Embryonic facial prominence (tissue), 1 donor: ENCODE results near the gene USP47.
"Not testable (repeated sequence)": the region's sequence is repeated elsewhere in the genome, so short reads cannot be mapped to it uniquely, and the experiment has no call there.

Experiments
- DNase-seq: peaks from one replicate; pipeline ENCODE4 v3.0.0-alpha.2; 2016; ENCODE audit errors: extremely low spot score

Gene USP47

DNA sequence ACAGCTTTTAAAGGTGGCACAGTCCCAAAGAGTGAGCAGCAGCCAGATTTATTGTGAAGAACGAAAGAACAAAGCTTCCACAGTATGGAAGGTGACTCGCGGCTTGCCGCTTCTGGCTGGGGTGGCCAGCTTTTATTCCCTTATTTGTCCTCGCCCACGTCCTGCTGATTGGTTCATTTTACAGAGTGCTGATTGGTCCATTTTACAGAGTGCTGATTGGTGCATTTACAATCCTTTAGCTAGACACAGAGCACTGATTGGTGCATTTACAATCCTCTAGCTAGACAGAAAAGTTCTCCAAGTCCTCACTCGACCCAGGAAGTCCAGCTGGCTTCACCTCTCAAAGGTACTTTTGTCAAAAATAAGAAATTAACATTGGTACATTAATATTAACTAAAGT lies 10.4 kb upstream of the USP47 start:
- not testable (repeated sequence) for DNase-seq

DNA sequence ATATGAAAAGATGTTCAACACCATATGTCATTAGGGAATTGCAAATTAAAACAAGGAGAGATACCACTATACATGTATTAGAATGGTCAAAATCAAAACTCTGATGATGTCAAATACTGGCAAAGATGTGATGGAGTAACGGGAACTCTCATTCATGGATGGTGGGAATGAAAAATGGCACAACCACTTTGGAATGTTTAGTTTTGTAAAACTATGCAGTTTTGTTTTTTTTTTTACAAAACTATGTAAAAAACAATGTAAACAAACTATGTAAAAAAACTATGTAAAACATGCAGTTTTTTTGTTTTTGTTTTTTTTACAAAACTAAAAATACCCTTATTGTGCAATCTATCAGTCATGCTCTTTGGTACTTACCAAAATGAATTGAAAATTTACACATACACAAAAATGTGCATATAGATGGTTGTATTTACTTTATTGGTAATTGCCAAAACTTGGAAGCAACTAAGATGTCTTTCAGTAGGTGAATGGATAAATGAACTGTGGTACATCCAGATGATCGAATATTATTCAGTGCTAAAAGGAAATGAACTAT lies 5.0 kb upstream of the USP47 start:
- DNase-seq, result no peak

DNA sequence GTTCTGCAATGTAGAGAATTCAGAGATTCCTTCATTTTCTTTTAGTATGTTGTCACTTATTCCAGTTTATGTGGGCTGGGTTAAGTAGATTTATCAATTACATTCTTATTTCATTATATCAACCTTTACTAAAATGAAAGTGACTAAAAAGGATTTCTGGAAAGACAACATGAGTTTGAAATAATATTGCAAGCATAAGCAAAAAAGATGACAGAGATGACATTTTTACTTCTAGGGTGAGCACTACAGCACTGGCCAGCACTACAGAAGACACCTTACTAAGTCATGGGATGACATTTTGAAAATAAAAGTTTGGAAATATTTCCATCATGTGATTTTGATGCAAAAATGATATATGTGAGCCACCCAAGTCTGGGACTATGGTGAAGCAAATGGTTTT lies 2.1 kb upstream of the USP47 start:
- no peak for DNase-seq

DNA sequence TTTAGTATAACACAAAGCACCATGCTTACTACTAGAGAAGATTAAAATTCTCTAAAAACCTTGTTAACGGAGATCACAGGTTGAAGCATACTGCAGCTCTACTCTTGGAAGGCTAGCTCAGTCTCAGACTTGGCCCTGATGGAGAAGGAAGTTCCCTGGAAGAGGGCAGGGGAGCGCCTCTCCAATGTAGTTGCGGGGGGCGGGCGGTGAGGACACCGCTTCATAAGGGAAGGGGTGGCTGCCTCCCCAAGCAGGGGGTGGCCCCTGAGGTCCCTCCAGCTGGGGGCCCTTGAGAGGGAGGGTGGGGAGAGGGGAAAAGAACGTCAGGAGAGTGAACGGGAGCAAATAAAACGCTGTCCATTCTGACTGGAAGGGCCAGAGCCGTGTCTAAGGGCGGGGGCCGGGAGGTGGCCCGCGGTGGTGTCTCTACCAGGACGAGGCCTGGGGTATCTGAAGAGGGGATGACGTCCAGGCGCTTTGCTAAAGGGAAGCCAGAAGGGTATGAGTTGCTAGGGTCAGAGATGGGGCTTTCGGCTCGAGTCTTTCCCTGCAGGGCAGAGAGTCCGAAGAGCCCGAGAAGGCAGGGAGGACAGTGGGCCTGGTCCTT lies 553 bp upstream of the USP47 start:
- no peak for DNase-seq

DNA sequence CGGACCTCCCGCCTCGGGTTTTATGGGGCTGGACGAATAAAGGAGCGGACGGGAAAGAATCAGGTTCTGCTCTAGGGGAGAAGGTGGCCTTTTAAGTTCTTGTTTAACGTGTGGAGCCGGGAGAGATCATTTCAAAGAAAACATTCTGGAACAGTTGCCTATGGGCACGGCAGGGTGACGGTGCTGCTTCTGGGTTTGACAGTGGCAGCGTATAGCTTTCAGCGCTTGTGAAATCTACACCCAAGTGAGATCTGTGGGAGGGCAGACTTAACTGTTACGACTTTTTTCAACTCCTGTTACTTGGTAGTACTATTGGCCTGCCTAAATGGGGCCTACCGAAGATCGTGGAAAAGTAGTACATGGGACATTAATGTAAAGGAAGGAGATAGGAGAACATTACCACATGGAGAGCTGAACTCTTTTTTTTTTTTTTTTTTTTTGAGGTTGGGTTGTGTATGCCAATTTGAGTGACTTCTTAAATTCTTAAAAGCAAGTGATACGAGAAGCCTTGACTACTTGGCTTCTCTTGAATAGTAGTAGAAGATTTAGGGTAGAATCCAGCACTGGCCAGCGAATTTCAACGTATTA lies 743 bp downstream of the USP47 start:
- peak; percentile 76 for DNase-seq

DNA sequence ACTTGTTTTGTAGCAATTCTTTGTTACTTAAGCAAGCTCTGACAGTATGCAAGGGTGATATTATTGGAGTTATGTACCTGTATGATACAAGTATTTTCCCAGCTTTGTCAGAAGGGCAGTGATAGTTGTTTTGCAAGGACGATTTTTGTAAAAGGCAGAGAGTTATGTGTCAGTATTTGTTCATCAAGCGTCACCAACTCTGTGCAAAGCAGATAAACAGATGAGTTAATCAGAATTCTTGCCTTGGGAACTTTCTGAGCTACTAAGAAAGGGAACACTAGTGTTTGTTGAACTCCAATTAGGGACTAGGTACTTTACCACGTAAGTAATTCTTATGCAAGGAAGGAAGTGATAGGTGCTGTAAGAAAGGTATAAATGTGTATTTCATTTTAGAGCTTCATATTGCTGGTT lies 1.4 kb downstream of the USP47 start:
- DNase-seq, result no peak

DNA sequence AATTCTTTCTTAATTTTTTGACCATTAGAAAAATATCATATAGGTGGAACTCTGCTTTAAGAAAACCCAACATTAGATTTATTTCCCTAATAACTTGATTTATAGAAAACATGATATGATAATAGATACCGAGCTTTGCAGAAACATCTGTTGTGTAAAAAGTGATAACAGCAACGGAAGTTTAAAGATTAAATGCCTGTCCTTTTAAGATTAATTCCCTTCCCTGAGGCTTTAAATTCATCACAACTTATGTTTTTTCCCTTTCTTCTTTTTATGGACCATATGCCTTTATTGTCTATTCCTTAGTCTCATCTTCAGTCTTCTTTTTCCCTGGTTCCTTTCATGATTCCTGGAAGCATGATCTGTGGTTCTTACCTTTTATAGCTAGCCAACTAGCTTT lies 1.9 kb downstream of the USP47 start:
- no peak for DNase-seq

DNA sequence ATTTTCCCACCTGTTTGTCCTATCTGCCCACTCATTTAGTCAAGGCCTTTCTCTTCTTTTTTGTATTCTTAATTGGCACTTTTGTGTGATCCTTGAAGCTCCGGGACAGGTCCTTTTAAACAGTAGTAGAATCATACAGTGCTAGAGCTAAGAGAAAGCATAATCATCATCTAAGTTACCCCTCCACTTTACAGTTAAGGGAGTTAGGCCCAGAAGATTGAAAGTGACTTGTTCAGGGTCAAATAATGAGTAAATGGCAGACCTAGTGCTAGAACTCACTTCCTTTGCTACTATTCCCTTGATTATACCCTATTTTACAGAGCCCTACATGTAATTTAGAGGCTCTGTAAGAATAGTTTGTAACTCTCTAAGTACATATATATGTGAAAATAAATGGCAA lies 2.5 kb downstream of the USP47 start:
- no peak for DNase-seq

DNA sequence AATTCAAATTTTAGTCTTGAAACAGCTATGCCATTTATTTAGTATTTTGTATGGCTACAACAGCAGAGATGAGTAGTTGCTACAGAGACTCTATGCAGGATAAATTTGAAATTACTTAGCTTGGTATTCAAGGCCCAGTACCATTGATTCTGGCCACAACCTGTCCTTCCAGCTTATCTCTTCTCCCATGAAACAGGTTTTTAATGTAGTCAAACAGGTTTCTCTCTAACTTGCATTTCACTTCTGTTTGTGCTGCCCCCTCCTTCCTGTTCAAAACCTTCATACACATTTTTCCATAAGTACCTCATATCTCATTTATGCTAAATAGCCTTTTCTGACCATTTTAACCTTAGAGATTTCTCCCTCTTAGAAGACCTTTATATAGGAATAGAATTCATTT lies 3.3 kb downstream of the USP47 start:
- no peak for DNase-seq

DNA sequence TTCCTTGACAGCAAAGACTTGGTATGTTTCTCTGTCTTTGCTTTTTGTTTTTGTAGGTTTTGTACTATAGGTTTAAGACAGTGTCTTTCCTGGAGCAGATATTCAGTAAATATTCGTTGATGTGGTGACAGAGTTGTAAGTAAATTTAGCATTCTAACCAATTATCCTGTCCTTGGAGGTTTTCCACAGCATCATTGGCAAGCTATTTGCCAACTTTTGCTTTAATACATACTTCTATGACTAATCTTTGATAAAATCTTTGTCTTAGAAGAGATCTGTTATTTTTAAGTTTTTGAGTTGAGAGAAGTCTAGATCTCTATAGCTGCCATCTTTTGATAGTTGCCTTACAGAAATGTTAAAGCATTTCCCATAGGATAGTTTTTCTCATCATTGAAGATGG lies 3.8 kb downstream of the USP47 start:
- no peak for DNase-seq

DNA sequence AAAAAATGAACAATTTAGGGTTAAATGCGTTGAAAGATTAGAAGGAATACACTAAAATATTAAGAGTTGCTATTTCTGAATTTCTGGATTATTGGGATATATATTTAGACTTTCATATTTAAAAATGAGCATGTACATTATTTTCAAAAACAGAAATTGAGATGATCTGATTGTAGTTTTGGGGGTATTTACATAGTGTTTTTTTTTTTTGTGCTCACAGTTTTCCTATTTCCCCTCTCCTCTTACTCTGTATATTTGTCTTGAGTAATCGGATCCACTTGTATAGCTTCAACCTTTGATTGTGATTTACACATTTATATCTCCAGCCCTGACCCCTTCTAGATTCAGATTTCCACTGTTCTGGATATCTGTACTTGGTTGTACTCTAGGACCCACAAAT lies 5.3 kb downstream of the USP47 start:
- DNase-seq, result no peak

DNA sequence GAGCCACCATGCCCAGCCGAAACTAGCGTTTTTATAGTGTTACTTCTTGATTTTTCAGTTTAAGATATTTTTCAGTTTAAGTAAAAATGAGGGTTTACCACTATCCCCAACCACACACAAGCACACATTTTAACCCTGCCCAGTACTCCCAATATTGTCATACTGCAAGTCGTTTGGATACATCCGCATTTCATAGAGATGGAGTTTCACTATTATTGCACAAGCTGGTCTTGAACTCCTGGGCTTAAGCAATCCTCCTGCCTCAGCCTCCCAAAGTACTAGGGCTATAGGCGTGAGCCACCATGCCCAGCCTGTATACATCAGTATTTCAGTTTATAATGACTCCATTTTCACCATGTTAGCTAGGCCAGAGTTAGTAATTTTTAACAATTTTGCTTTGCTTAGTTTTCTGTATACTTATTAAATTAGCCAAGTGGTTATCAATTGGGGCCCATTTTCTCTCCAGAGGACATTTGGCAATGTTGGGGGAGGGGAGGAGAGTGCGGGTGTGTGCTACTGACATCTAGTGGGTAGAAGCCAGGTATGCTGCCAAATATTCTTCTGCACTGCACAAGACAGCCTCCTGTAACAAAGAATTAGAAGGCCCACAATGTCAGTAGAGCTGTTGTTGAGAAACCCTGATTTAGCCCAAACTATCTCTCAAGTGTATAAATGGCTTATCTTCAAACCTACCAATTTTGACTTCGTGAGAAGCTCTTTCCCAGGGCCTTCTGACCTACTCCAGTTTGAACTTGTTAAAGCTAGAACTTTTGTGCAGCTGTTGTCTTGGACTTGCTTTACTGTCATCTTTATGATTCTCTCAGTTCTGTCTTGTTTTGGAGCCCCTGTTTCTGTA lies 7.3 kb downstream of the USP47 start:
- no peak for DNase-seq

DNA sequence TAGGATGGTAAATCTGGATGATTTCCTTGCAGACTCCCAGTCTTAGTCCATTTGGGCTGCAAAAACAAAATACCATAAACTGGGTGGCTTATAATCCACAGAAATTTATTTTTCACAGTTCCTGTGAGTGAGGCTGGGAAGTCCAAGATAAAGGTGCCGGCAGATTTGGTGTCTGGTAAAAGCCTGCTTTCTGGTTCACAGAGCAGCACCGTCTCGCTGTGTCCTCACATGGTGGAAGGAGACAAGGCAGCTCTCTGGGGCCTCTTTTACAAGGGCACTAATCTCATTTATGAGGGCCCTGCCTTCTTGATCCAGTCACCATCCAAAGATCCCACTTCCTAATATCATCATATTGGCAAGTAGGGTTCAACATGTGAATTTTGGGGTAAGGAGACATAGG lies 8.9 kb downstream of the USP47 start:
- no peak for DNase-seq

DNA sequence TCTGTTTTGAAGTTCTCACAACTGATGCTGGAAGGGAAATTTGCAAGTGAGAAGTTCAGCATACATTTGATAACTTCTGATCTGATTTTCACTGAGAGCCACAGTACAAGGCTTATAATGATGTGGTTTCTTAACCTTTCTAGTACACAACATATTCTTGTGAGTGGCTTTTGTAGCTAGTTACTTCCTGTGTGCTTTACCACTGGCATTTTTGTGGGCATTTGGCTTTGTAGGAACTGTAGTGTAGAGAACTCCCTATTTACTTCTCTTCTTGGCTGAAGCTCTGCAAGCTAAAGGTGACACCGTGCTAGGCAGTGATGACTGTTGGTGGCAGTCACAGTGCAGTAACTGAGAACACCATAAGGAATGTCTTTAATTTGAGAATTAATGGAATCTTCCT lies 14.9 kb downstream of the USP47 start:
- no peak for DNase-seq

DNA sequence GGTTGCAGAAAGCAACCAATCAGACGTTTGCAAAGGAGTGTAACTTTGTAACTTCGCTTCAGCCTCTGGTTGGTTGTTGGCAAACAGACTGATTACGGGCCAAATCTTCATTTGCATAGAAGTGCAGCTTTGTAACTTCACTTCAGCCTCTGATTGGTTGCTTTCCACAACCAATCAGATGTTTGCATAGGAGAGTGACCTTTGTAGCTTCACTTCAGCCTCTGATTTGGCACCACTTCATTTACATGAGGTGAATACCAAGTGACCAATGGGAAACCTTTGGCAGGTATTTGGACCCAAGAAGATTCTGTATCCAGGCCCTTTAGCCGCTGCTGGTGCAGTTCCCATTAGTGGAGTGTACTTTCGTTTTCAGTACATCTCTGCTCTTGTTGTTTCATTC lies 16.0 kb downstream of the USP47 start:
- no peak for DNase-seq

DNA sequence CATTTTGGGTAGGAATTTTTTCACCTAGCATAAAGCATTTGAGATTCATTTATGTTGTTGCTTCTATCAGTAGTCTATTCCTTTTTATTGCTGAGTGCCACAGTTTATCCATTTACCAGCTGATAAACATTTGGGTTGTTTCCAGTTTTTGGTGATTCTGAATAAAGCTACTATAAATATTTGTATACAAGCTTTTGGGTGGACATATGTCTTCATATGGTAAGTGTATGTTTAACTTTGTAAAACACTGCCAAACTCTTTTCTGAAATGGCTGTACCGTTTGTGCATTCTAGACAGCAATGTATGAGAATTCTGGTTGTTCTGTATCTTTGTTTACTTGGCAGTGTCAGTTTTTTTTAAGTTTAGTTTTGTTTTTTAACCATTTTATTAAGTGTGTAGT lies 16.9 kb downstream of the USP47 start:
- no peak for DNase-seq

DNA sequence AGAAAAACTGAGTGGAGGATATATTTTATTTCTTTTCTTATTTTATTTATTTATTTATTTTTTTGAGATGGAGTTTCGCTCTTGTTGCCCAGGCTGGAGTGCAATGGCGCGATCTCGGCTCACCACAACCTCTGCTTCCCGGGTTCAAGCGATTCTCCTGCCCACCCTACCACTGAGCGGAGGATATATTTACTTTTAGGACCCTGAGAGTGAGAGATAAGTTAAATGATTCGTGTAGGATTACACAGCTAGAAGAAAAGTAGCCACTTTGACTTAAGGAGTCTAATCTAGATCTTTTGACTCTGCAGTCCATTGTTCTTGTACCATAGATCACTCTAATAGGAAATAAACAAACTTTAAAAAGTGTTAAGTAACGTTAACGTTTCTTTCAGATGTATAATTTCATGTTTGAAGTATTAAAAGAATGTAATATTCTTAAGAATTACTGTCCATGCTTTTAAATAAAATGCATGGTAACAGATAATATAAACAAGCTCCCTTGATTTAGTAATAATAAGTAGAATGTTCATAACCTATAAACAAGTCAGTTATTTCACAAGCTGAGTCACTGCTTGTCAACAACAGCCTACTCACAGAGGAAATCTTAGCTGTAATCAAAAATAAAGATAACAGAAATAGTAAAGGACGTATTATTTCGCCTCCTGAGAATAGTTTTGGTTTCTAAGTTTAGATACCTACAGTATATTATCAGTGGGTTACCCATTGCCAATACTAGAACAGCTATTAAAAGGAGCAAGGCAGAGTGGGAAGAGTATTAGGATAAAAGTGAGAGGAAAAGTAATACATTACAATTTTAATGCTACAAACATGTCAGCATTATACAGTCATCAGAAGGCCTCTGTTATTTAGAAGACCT lies 18.6 kb downstream of the USP47 start:
- DNase-seq, result no peak

DNA sequence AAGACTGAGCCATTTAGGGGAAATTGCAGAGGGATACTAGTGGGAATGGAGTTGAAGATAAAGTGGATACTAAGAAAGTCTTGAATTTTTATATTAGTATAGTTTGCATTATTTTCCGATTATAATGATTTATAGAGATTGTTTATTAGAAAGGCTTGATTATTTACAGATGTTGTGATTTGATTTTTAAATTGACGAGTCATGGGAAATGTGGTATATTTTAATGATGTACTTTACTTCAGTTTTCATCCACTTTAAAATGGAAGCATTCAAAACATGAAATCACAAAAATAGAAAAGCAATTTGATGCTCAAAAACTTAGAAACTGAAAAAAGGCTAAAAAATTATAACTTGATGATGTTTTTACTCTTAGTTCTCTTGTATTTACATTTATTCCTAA lies 21.2 kb downstream of the USP47 start:
- DNase-seq, result no peak

DNA sequence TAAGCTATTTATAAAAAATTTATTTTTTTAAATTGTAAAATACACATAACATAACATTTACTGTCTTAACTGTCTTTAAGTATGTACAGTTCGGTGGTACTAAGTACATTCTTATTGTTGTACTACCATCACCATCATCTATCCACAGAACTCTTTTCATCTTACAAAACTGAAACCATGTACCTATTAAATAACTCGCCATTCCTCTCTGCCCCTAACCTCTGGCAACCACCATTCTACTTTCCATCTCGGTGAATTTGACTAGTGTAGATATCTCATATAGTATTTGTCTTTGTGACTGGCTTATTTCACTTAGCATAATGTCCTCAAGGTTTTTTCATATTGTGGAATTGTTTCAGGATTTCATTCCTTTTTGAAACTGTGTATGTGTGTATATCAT lies 22.6 kb downstream of the USP47 start:
- DNase-seq, result no peak

DNA sequence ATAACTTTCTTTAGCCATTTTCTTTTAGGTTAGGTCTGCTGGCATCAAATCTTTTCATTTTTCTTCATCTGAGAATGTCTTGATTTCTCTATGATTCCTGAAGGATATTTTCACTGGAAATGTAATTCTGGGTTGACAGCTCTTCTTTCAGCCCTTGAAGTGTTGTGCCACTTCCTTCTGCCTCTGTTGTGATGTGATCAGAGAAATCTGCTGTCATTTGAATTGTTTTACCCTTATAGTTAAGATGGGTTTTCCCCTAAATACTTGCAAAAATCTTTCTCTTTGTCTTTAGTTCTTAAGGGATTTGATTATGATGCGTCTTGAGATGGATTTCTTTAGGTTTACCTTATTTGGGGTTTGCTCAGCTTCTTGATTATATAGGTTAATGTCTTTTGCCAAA lies 23.0 kb downstream of the USP47 start:
- no peak for DNase-seq

DNA sequence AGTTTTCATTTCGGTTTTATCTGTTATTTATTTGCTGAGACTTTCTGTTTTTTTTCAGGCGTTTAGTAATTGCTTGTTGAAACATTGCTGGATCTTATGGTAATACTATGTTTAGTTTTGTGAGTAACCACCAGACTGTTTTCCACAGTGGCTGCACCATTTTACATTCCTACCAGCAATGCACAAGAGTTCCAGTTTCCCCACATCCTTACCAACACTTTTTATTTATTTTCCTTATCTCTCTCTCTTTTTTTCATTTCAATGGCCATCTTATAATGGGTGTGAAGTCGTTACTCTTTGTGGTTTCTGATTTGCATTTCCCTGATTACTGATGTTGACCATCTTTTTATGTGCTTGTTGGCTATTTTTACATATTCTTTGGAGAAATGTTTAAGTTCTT lies 23.7 kb downstream of the USP47 start:
- DNase-seq, result no peak

DNA sequence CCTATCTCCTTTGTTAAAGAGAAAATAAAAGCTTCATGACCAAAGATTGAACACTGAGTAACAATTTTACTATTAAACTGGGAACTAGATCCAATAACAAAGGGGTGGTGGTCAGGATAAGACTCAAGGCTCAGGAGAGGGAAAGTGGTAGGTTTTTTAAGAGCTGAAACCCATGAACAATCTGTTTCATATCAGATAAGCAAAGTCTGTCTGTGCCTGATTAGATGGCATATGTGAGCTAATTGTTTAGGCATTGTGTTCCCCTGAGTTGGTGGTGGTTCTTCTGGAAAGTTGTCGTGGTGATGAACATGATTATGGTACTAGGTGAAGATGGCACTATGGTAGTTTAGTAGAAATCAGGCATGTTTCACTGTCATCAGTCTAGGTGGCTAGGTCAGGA lies 24.4 kb downstream of the USP47 start:
- DNase-seq, result no peak
